HG02610 (cell line): Measurements from ENCODE around the gene PRRC2B.
"Not testable (repeated sequence)": the region's sequence is repeated elsewhere in the genome, so short reads cannot be mapped to it uniquely, and the experiment has no call there.

Experiments used
- ATAC-seq: cut with Tn5 transposase; IDR thresholded peaks from one replicate; pipeline ENCODE4 v1.9.1; 2021; ENCODE audit warnings: mild to moderate bottlenecking, moderate library complexity; ENCODE audit not compliant: unreplicated experiment

Gene PRRC2B

GRCh38 chr9:131433302-131433854, 39.5 kb downstream of the PRRC2B start:
- ATAC-seq, result no peak

DNA sequence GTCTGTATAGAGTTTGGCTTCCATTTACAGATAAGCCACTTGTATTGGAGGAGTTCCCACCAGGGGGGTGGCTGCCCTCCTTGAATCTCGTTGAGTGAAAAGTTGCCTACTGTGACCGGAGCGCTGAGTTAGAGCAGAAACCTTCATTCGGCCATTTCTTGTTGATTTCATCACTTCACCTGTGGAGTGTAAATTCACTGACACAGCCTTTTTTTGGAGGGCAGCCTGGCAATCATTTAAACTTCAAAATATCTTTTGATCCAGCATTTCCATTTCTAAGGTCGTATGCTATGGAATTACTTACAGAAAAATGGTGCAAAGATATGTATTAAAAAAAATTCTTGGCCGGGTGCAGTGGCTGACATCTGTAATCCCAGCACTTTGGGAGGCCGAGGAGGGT, 40.8 kb downstream of the PRRC2B start:
- no peak for ATAC-seq

DNA sequence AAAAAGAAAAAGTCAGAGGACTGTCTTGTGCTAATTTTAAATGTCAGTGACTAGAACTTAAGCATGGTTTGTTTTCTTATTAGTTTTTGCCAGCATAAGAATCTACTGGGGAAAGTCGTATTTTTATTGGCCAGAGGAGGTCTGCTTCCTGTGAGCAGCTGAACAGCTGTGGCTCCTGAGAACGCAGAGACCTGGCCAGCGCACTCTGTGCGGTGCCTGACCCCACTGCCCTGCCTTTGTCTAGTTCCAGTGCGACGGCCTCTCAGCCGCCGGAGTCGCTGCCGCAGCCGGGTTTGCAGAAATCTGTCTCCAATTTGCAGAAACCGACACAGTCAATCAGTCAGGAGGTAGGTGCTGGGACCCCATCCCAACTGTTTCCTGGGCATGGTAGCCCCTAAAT, 42.5 kb downstream of the PRRC2B start:
- no peak for ATAC-seq

- no peak for ATAC-seq
Observed at GRCh38 chr9:131436865-131437271, 43.0 kb downstream of the PRRC2B start.

- no peak for ATAC-seq
Observed at GRCh38 chr9:131438190-131438589, 44.3 kb downstream of the PRRC2B start.

DNA sequence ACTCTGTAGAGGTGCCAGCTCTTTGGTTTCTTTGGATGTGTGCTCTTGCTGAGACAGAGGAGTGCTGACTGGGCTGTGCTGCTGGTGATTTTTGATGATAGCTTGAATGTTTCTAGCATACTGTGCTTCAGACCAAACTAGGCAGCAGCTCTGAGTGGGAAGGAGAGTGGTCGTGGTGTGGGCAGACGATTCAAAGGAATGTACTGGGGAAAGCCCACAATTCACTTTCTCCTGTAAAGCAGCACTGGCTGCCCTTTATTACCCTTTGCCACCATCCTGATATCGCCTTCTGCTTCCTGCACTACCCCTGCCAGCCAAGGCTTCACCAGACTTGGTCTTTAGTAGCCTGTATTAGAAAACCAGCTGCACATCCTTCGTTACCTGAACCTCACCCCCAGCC, 45.3 kb downstream of the PRRC2B start:
- ATAC-seq, result no peak

GRCh38 chr9:131441441-131441840, 47.6 kb downstream of the PRRC2B start:
- ATAC-seq, result no peak

- ATAC-seq, result no peak
Observed at GRCh38 chr9:131442351-131442750, 48.5 kb downstream of the PRRC2B start.

GRCh38 chr9:131443648-131444047, 49.8 kb downstream of the PRRC2B start:
- no peak for ATAC-seq

- ATAC-seq, result no peak
Observed at GRCh38 chr9:131446276-131446675, 52.4 kb downstream of the PRRC2B start.

- no peak for ATAC-seq
Observed at GRCh38 chr9:131447148-131447547, 53.3 kb downstream of the PRRC2B start.

GRCh38 chr9:131447600-131447999, 53.7 kb downstream of the PRRC2B start:
- ATAC-seq, result no peak

- no peak for ATAC-seq
Observed at GRCh38 chr9:131448818-131449217, 54.9 kb downstream of the PRRC2B start.

DNA sequence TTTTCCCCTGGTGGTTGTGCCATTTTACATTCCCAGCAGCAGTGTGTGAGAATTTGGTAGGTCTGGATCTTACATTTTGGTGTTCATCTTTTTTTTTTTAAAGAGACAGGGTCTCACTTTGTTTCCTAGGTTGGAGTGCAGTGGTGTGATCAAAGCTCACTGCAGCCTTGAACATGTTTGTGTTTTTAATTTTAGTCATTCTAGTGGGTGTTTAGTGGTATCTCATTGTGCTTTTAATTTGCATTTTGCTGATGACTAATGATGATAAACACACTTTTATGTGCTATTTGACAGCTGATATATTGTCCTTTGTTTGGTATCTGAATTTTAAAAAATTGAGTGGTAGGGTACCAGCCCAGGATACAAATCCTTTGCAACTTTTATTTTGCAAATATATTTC, 55.4 kb downstream of the PRRC2B start:
- ATAC-seq, result no peak

- ATAC-seq, result no peak
Observed at GRCh38 chr9:131454028-131454427, 60.1 kb downstream of the PRRC2B start.

GRCh38 chr9:131455655-131456054, 61.8 kb downstream of the PRRC2B start:
- ATAC-seq, result not testable (repeated sequence)

- no peak for ATAC-seq
Observed at GRCh38 chr9:131457746-131458145, 63.9 kb downstream of the PRRC2B start.

GRCh38 chr9:131459056-131459455, 65.2 kb downstream of the PRRC2B start:
- no peak for ATAC-seq

DNA sequence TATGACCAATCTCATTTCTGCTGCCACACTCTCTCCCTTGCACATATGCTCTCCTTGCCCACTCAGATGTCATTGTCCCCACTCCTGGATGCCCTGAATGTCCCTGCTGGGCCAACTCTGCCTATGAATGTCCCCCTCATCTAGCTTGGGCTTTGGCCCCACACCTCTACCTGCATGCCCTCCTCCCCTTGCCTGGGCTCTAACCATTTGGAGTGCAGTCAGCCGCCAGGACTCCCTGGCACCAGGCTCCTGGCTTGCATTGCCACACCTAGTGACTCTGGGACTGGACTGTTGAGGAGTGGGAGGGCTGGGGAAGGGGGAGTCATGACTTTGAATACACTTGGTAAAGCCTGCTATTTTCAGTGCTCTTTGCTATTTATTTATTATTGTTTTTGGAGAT, 67.3 kb downstream of the PRRC2B start:
- ATAC-seq, result no peak

- no peak for ATAC-seq
Observed at GRCh38 chr9:131464354-131465000, 70.6 kb downstream of the PRRC2B start.

- no peak for ATAC-seq
Observed at GRCh38 chr9:131465401-131465800, 71.5 kb downstream of the PRRC2B start.

DNA sequence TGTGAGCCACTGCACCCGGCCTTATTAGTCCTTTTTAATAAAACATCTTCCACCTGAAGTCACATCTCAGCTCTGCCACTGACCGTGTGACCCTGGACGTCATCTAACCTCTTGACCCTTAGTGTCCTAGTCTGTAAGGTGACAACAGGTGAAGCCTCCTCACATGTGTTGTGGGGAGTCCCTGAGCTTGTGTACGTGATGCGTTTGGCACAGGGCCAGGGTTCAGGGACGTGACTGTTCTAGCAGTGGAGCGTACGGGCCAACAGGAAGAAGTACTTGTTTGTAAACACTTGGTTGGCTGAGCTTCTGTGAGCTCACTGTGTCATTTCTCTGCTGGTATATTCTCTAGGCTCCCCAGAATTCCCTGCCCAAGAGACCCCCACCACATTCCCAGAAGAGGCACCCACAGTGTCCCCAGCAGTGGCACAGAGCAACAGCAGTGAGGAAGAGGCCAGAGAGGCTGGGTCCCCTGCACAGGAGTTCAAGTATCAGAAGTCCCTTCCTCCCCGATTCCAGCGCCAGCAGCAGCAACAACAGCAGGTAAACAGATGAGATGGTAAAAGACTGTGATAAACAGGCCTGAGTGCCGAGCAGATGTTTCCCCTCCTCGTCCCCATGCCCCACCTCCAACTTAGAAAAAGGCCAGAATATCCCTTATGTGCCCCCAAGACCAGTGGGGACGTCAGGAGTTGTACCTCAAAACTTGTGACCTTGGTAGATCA, 73.5 kb downstream of the PRRC2B start:
- no peak for ATAC-seq
